Neural progenitor cell (in vitro differentiated cells): ENCODE results near the gene AKAP1. TPM values are rescaled to one million over a fixed set of nuclear protein-coding genes. Genes with fewer than 3 reads are reported as not detected.

Experiments
- DNase-seq: peaks from one replicate; pipeline ENCODE4 v3.0.0-alpha.2; 2016; ENCODE audit warnings: low spot score
- H2AFZ ChIP-seq: fragments of 200-600 bp; sonication (generic); replicated peaks from 2 replicates; pipeline ENCODE4 v1.6.1; 2016; ENCODE audit warnings: antibody characterized with exemption
- H3F3A ChIP-seq: fragments of 200-600 bp; sonication (generic); 2 replicates; pipeline ENCODE4 v1.6.1; 2016; ENCODE audit warnings: antibody characterized with exemption, low read depth
- H3K27ac ChIP-seq: fragments of 200-600 bp; sonication (generic); 2 replicates; pipeline ENCODE4 v1.5.1; 2016; ENCODE audit warnings: mild to moderate bottlenecking
- H3K27me3 ChIP-seq: fragments of 200-600 bp; sonication (generic); 2 replicates; pipeline ENCODE4 v1.6.1; 2016; ENCODE audit warnings: mild to moderate bottlenecking, moderate library complexity
- H3K36me3 ChIP-seq: fragments of 200-600 bp; sonication (generic); 2 replicates; pipeline ENCODE4 v1.5.1; 2016
- H3K4me1 ChIP-seq: fragments of 200-600 bp; sonication (generic); 2 replicates; pipeline ENCODE4 v1.6.1; 2016; ENCODE audit warnings: mixed run types
- H3K4me2 ChIP-seq: fragments of 200-600 bp; sonication (generic); 2 replicates; pipeline ENCODE4 v1.6.1; 2016
- H3K4me3 ChIP-seq: fragments of 200-600 bp; sonication (generic); 2 replicates; pipeline ENCODE4 v1.5.1; 2016
- H3K79me2 ChIP-seq: fragments of 200-600 bp; sonication (generic); 2 replicates; pipeline ENCODE4 v1.6.1; 2016; ENCODE audit warnings: low read depth
- H3K9ac ChIP-seq: fragments of 200-600 bp; sonication (generic); 2 replicates; pipeline ENCODE4 v1.6.1; 2016
- H3K9me3 ChIP-seq: fragments of 200-600 bp; sonication (generic); 2 replicates; pipeline ENCODE4 v1.5.1; 2016; ENCODE audit warnings: low read depth
- H4K20me1 ChIP-seq: fragments of 200-600 bp; sonication (generic); 2 replicates; pipeline ENCODE4 v1.6.1; 2016; ENCODE audit warnings: low read depth
- H3K27ac Mint-ChIP-seq: 3 replicates; pipeline ENCODE4 v1.8.0; 2021; ENCODE audit warnings: mixed read lengths
- H3K27me3 Mint-ChIP-seq: 2 replicates; pipeline ENCODE4 v1.8.0; 2022; ENCODE audit warnings: low read depth, mild to moderate bottlenecking, inconsistent platforms, moderate library complexity, mixed read lengths; ENCODE audit not compliant: insufficient read depth
- H3K36me3 Mint-ChIP-seq: 3 replicates; pipeline ENCODE4 v1.8.0; 2021; ENCODE audit warnings: mixed read lengths
- H3K4me1 Mint-ChIP-seq: 3 replicates; pipeline ENCODE4 v1.8.0; 2021; ENCODE audit warnings: mixed read lengths
- H3K4me3 Mint-ChIP-seq: 3 replicates; pipeline ENCODE4 v1.8.0; 2021; ENCODE audit warnings: mild to moderate bottlenecking, moderate library complexity, mixed read lengths
- H3K9me3 Mint-ChIP-seq: 3 replicates; pipeline ENCODE4 v1.8.0; 2020; ENCODE audit warnings: mixed read lengths
- EZH2 ChIP-seq: fragments of 200-600 bp; sonication (generic); IDR thresholded peaks from 2 replicates; pipeline ENCODE4 v1.6.1; 2017; ENCODE audit warnings: antibody characterized with exemption, mild to moderate bottlenecking, moderate library complexity
- EZH2phosphoT487 ChIP-seq: fragments of 200-600 bp; sonication (generic); IDR thresholded peaks from 2 replicates; pipeline ENCODE4 v1.6.1; 2017; ENCODE audit warnings: antibody characterized with exemption
- total RNA-seq: library from RNA; depleted of rRNA; stranded (reverse); fragments of >200 nt; gene quantifications from 2 replicates; pipeline ENCODE4 v1.2.3, GENCODE V29; 2015; ENCODE audit warnings: low replicate concordance
- TF ChIP-seq, protein P1 (sequence below): fragments of 200-600 bp; sonication (generic); IDR thresholded peaks from 2 replicates; pipeline ENCODE4 v1.5.1; 2017; ENCODE audit warnings: antibody characterized with exemption, mild to moderate bottlenecking

AKAP1 gene
- total RNA-seq, 1 donor from 2014 or later, result 8.8 TPM

DNA sequence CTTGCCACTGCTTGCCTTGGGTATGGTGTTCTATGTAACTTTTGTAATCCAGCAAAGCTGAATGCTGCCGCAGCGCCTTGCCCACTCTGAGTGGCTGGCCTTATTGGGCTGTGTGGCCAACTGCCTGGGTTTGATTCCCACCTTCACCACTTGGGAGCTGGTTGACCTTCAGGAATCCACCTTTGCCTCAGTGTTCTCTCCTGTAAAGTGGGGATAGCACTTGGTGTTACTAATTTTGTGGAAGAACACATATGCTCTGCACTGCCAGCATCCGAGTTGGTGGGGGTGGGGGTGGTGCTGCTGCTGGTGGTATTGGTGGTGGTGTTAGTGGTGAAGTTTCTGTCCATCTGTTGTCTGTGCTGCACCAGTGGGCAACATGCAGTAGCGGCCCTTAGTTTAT, 32.8 kb downstream of the AKAP1 start:
- Histone ChIP-seq H3F3A (peaks cover 4% of the 10 kb centered on the region), H3K9me3 (no peaks in the 10 kb centered on the region), H3K27ac (no peak overlapping the region), H3K4me3 (no peak overlapping the region), H3K27me3 (no peaks in the 10 kb centered on the region), H4K20me1 (no peaks in the 10 kb centered on the region), H3K9ac (no peak overlapping the region), H3K4me2 (no peak overlapping the region), H3K79me2 (no peaks in the 10 kb centered on the region), H3K4me1 (no peaks in the 10 kb centered on the region), H2AFZ (no peak overlapping the region), H3K36me3 (no peaks in the 10 kb centered on the region)
- Mint-ChIP-seq H3K36me3 (peaks cover 24% of the 10 kb centered on the region), H3K4me1 (peaks cover 17% of the 10 kb centered on the region), H3K9me3 (no peaks in the 10 kb centered on the region), H3K27me3 (peaks cover 2% of the 10 kb centered on the region), H3K4me3 (no peak overlapping the region), H3K27ac (peak overlapping the region; percentile 58)
- TF ChIP-seq EZH2phosphoT487 (no peak), EZH2 (no peak)
- TF ChIP-seq, protein P1, sequence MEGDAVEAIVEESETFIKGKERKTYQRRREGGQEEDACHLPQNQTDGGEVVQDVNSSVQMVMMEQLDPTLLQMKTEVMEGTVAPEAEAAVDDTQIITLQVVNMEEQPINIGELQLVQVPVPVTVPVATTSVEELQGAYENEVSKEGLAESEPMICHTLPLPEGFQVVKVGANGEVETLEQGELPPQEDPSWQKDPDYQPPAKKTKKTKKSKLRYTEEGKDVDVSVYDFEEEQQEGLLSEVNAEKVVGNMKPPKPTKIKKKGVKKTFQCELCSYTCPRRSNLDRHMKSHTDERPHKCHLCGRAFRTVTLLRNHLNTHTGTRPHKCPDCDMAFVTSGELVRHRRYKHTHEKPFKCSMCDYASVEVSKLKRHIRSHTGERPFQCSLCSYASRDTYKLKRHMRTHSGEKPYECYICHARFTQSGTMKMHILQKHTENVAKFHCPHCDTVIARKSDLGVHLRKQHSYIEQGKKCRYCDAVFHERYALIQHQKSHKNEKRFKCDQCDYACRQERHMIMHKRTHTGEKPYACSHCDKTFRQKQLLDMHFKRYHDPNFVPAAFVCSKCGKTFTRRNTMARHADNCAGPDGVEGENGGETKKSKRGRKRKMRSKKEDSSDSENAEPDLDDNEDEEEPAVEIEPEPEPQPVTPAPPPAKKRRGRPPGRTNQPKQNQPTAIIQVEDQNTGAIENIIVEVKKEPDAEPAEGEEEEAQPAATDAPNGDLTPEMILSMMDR, result no peak
- no peak for DNase-seq

DNA sequence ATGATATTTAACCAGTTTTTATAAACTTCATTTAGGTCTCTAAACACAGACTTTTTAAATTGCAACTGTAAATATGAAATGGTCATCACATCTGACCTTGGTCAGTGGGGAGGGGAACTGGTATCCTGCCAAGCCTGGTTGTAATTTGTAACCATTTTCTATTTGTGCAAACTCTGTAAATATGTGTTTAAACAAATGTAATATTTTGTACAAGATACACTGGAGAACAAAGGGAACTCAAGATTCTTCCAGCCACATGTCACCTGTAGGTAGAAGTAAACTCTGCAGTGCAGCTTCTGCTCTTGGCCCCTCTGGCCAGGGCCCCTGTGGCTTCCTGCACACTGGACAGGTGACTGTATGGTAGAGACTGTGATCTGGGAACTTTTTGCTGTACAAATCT, 35.8 kb downstream of the AKAP1 start:
- no peaks in the 10 kb centered on the region for H3K9me3 ChIP-seq
- Mint-ChIP-seq H3K27ac (no peak overlapping the region), H3K9me3 (no peaks in the 10 kb centered on the region), H3K4me3 (no peak overlapping the region), H3K27me3 (peaks cover 2% of the 10 kb centered on the region), H3K4me1 (peaks cover 17% of the 10 kb centered on the region), H3K36me3 (peaks cover 21% of the 10 kb centered on the region)
- H3K79me2 ChIP-seq, result no peaks in the 10 kb centered on the region
- H3K4me2 ChIP-seq, result no peak overlapping the region
- H3F3A ChIP-seq, result peaks cover 4% of the 10 kb centered on the region
- H3K9ac ChIP-seq, result no peak overlapping the region
- H3K27ac ChIP-seq, result no peak overlapping the region
- H3K27me3 ChIP-seq, result no peaks in the 10 kb centered on the region
- DNase-seq, result no peak
- H3K36me3 ChIP-seq, result no peaks in the 10 kb centered on the region
- H4K20me1 ChIP-seq, result no peaks in the 10 kb centered on the region
- TF ChIP-seq, protein P1, result no peak
- TF ChIP-seq EZH2phosphoT487, result no peak
- TF ChIP-seq EZH2, result no peak
- no peaks in the 10 kb centered on the region for H3K4me1 ChIP-seq
- H2AFZ ChIP-seq, result no peak overlapping the region
- H3K4me3 ChIP-seq, result no peak overlapping the region

DNA sequence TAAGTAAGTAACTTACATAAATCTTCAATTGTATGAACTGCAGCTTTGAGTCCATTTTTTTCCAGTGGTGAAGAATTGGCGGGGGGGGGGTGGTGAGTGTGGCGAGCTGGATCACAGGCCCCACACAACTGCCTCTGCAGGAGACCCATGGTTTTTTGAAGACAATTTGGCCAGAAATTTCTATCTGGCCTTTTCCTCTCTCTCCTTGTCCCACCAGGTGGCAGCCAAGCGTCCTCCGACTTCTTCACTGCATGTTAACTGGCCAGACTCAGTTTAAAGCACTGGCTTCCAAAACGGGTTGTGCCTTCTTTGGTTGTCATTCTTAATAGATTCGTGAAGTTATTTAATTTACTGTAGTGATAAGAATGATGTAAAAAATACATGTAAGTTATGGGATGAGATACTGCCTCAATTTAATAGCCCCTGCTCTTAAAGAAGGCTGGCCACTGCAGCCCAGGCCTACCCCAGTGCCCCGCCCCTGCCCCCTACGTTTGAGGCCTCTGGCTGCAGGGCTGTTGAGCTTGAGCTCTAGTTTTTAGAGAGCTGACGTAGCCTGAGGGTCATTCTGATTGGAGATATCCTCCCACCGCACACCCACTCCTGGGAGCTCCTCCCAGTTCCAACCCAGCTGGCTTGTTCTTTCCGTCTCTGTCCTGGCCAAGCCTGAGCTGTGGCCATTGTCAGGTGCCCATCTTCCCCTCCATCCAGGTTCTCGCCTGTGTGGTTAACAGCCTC, 36.4 kb downstream of the AKAP1 start:
- Mint-ChIP-seq H3K27ac (peak overlapping the region; percentile 11), H3K36me3 (peaks cover 21% of the 10 kb centered on the region), H3K4me3 (no peak overlapping the region), H3K4me1 (peaks cover 17% of the 10 kb centered on the region), H3K27me3 (peaks cover 2% of the 10 kb centered on the region), H3K9me3 (no peaks in the 10 kb centered on the region)
- Histone ChIP-seq H3K27me3 (no peaks in the 10 kb centered on the region), H3K4me1 (no peaks in the 10 kb centered on the region), H3K4me2 (no peak overlapping the region), H3K27ac (no peak overlapping the region), H3F3A (peaks cover 4% of the 10 kb centered on the region), H3K4me3 (no peak overlapping the region), H3K36me3 (no peaks in the 10 kb centered on the region), H4K20me1 (no peaks in the 10 kb centered on the region), H2AFZ (no peak overlapping the region), H3K9me3 (no peaks in the 10 kb centered on the region), H3K79me2 (no peaks in the 10 kb centered on the region), H3K9ac (no peak overlapping the region)
- peak; percentile 74 for DNase-seq
- TF ChIP-seq, protein P1, result peak; percentile 70
- TF ChIP-seq EZH2 (no peak), EZH2phosphoT487 (no peak)
